ENCODE data around the gene ACTL10.

ACTL10 gene

DNA sequence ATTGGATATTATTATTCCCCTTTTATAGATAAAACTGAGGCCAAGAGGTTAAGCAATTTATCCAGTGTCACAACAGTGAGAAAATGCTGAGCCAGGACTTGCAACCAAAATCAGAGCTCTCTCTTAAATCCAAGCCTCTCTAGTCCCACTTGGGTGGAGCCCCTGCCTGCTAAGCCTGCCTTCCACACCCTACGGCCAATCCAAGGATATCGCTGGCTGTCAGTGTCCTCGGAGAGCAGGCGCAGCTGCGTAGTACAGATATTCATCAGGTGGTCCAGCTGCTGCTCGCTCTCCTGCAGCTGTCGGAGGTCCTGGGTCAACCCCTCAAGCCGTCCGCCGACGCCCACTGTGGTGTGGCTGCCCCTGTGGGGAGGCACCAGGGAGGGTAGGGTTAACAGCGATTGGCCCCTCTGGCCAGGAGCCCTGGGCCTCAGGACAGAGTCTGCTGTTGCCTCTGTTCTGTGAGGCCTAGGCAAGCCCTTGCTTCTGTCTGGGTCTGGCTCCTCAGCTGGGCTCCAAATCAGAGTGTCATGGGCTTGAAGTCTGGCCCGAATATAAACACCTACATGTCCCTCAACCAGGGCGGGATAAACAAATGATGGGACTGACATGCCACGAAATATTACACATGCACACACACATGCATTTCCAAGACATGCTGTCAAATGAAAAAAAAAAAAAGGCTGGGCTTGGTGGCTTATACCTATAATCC, 11.4 kb downstream of the ACTL10 start:
- TF ChIP-seq ZBTB7A (IDR thresholded peaks at IDR 0.05; ENCODE audit: low read depth), result no peak
- no peak for TF ChIP-seq EGR1 (IDR thresholded peaks at IDR 0.05)
- TF ChIP-seq, protein P1, sequence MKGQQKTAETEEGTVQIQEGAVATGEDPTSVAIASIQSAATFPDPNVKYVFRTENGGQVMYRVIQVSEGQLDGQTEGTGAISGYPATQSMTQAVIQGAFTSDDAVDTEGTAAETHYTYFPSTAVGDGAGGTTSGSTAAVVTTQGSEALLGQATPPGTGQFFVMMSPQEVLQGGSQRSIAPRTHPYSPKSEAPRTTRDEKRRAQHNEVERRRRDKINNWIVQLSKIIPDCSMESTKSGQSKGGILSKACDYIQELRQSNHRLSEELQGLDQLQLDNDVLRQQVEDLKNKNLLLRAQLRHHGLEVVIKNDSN (IDR thresholded peaks at IDR 0.05), result no peak

DNA sequence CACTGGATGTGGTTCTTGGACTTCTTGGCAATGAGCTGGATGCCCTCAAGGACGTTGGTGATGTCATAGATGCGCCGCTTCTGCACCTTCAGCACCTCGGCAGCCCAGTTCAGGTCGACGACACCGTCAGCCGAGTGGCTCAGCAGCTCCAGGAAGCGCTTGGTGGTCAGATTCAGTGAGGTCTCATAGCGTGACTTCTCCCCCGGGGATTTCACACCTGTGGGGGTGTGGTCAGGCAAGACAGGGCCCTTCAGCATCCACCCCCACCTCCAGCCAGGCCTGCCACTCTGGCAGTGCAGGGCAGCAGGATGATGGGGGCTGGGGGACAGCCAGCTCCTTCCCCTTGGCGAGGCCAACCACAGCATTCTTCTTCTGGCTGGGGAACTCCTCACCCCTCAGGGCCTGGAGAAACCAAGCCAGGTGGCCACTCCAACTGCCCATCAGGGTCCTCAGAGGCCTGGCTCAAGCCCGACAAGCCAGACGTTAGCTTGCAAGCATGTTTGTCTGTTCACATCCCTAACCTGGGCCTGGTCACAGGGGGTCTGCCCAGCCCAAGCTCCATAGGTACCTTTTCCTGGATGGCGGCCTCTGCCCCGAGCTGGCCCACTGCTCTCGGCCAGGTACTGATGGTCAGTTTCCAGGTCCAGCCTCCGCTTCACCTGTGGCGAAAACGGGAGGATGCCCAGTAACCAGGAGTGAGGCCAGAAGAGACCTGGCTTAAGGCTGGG, 13.2 kb downstream of the ACTL10 start:
- TF ChIP-seq ZBTB7A (IDR thresholded peaks at IDR 0.05; ENCODE audit: low read depth) (no peak), CEBPB (IDR thresholded peaks at IDR 0.05) (no peak), TCF12 (IDR thresholded peaks at IDR 0.05; ENCODE audit: low read depth) (no peak), TEAD4 (IDR thresholded peaks at IDR 0.05) (no peak), EGR1 (IDR thresholded peaks at IDR 0.05) (no peak), TAF1 (IDR thresholded peaks at IDR 0.05; ENCODE audit: low read depth) (no peak), FOXM1 (IDR thresholded peaks at IDR 0.05; ENCODE audit: borderline replicate concordance, low read depth) (no peak), EP300 (IDR thresholded peaks at IDR 0.05; ENCODE audit: borderline replicate concordance) (no peak), YY1 (IDR thresholded peaks at IDR 0.05; ENCODE audit: low read depth) (no peak)
- TF ChIP-seq, protein P2, sequence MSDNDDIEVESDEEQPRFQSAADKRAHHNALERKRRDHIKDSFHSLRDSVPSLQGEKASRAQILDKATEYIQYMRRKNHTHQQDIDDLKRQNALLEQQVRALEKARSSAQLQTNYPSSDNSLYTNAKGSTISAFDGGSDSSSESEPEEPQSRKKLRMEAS (IDR thresholded peaks at IDR 0.05), result no peak
- TF ChIP-seq, protein P1 (IDR thresholded peaks at IDR 0.05), result no peak

DNA sequence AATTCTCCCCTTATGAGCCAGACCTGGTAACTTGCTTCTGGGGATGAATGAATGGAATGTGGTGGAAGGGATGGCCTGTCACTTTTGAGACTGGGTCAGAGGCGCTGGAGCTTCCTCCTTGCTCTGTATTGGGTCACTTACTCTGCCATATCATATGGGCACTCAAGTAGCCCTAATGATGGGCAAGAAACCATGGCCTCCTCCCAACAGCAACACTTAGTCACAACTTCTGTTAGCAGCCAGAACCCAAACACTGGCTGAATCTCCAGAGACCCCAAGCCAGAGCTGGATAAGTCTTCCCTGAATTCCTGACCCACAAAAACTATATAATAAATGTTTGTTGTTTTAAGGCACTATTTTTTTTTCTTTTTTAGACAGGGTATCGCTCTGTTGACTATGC, 13.9 kb downstream of the ACTL10 start:
- TF ChIP-seq FOXM1 (IDR thresholded peaks at IDR 0.05; ENCODE audit: borderline replicate concordance, low read depth) (no peak), TEAD4 (IDR thresholded peaks at IDR 0.05) (no peak), ZBTB7A (IDR thresholded peaks at IDR 0.05; ENCODE audit: low read depth) (no peak), CEBPB (IDR thresholded peaks at IDR 0.05) (no peak), NFIC (IDR thresholded peaks at IDR 0.05) (no peak), TCF12 (IDR thresholded peaks at IDR 0.05; ENCODE audit: low read depth) (no peak), YY1 (IDR thresholded peaks at IDR 0.05; ENCODE audit: low read depth) (no peak), TAF1 (IDR thresholded peaks at IDR 0.05; ENCODE audit: low read depth) (no peak), RAD21 (IDR thresholded peaks at IDR 0.05; ENCODE audit: low read depth) (no peak), CREB1 (IDR thresholded peaks at IDR 0.05; ENCODE audit: low read depth) (no peak), EP300 (IDR thresholded peaks at IDR 0.05; ENCODE audit: borderline replicate concordance) (no peak), EGR1 (IDR thresholded peaks at IDR 0.05) (no peak)
- TF ChIP-seq, protein P3, sequence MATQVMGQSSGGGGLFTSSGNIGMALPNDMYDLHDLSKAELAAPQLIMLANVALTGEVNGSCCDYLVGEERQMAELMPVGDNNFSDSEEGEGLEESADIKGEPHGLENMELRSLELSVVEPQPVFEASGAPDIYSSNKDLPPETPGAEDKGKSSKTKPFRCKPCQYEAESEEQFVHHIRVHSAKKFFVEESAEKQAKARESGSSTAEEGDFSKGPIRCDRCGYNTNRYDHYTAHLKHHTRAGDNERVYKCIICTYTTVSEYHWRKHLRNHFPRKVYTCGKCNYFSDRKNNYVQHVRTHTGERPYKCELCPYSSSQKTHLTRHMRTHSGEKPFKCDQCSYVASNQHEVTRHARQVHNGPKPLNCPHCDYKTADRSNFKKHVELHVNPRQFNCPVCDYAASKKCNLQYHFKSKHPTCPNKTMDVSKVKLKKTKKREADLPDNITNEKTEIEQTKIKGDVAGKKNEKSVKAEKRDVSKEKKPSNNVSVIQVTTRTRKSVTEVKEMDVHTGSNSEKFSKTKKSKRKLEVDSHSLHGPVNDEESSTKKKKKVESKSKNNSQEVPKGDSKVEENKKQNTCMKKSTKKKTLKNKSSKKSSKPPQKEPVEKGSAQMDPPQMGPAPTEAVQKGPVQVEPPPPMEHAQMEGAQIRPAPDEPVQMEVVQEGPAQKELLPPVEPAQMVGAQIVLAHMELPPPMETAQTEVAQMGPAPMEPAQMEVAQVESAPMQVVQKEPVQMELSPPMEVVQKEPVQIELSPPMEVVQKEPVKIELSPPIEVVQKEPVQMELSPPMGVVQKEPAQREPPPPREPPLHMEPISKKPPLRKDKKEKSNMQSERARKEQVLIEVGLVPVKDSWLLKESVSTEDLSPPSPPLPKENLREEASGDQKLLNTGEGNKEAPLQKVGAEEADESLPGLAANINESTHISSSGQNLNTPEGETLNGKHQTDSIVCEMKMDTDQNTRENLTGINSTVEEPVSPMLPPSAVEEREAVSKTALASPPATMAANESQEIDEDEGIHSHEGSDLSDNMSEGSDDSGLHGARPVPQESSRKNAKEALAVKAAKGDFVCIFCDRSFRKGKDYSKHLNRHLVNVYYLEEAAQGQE (IDR thresholded peaks at IDR 0.05; ENCODE audit: low read depth), result no peak
- TF ChIP-seq, protein P1 (IDR thresholded peaks at IDR 0.05), result no peak
- TF ChIP-seq, protein P2 (IDR thresholded peaks at IDR 0.05), result no peak

DNA sequence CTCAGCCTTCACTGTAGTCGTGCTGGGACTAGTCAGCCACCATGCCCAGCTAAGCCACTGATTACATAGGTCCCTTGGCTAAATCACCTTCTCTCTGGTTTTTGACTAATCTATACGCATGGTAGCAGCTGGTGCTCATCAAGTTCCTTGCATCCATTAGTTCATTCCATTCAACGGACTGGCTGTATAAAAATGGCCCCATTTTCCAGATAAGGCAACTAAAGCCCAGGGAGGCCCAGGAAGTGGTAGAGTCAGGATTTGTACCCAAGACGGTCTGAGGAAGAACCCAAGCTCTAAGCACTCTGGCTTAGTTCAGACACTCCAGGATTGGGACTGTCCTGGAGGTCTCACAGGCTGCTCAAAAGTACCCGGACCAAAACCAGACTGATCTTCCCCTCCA, 14.5 kb downstream of the ACTL10 start:
- TF ChIP-seq CEBPB (IDR thresholded peaks at IDR 0.05), result no peak
- TF ChIP-seq YY1 (IDR thresholded peaks at IDR 0.05; ENCODE audit: low read depth), result no peak
- TF ChIP-seq ZBTB7A (IDR thresholded peaks at IDR 0.05; ENCODE audit: low read depth), result no peak
- no peak for TF ChIP-seq EGR1 (IDR thresholded peaks at IDR 0.05)
- no peak for TF ChIP-seq TCF12 (IDR thresholded peaks at IDR 0.05; ENCODE audit: low read depth)
- no peak for TF ChIP-seq EP300 (IDR thresholded peaks at IDR 0.05; ENCODE audit: borderline replicate concordance)
- TF ChIP-seq TEAD4 (IDR thresholded peaks at IDR 0.05), result no peak
- no peak for TF ChIP-seq RAD21 (IDR thresholded peaks at IDR 0.05; ENCODE audit: low read depth)
- TF ChIP-seq FOXM1 (IDR thresholded peaks at IDR 0.05; ENCODE audit: borderline replicate concordance, low read depth), result no peak
- TF ChIP-seq CREB1 (IDR thresholded peaks at IDR 0.05; ENCODE audit: low read depth), result no peak
- TF ChIP-seq, protein P3 (IDR thresholded peaks at IDR 0.05; ENCODE audit: low read depth), result no peak
- TF ChIP-seq, protein P1 (IDR thresholded peaks at IDR 0.05), result no peak
- no peak for TF ChIP-seq TAF1 (IDR thresholded peaks at IDR 0.05; ENCODE audit: low read depth)
- TF ChIP-seq, protein P2 (IDR thresholded peaks at IDR 0.05), result no peak
- TF ChIP-seq NFIC (IDR thresholded peaks at IDR 0.05), result no peak

Data from Ishikawa (cell line).